Esophagus squamous epithelium (tissue), 4 donors: ENCODE measurements around the gene CNTN1.

ENCODE experiments used
- CTCF ChIP-seq, 6 experiments: fragments of 450-650 bp in 4 of 6; fragments of 200-600 bp in 2 of 6; sonication (generic) in 2 of 6; IDR thresholded peaks; one replicate each; pipeline ENCODE4 v1.5.1; 2016 to 2019; ENCODE audit warnings: antibody characterized with exemption in 6 of 6, mild to moderate bottlenecking in 4 of 6, moderate library complexity in 4 of 6
- POLR2A ChIP-seq, 4 donors: fragments of 450-650 bp; IDR thresholded peaks; one replicate each; pipeline ENCODE4 v1.6.1; 2017; ENCODE audit warnings: antibody characterized with exemption in 4 of 4, mild to moderate bottlenecking in 4 of 4, moderate library complexity in 3 of 4

DNA sequence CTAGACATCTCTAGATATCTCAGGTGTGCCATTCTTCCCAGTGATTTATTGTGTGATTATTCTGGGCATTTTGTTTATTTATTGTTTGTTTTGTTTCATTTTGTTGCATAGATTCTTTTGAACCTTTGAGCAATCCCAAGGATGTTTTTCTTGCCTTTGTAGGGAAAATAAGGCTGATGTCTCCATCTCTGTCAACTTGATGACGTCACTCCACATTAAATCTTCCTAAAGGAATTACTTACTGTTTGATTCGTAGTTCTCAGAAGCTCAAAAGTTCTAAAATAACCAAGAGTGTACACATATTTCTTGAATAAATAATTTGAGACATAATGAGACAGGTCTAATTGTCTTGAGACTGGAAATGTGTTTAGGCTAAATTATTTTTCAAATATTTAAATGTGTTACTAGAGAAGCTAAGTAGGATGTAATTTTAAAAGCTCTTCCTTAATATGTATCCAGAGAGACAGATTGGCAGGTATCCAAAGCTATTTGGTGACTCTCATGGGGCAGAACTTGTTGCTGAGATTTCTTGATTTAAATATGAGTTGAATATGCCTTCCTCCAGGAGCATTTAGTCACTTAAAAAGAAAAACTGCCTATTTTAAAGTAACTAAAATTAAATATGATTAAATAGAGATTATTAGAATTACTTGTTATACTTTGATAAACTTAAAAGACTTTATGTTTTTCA is 128.7 kb downstream of the CNTN1 start:
- TF ChIP-seq CTCF (IDR thresholded peaks at IDR 0.05) (no peak), POLR2A (IDR thresholded peaks at IDR 0.05) (no peak)
